ENCODE results near the gene TBC1D24. TPM values are rescaled to one million over a fixed set of nuclear protein-coding genes. Genes with fewer than 3 reads are reported as not detected.

Gene TBC1D24
- total and polyA plus RNA-seq, 2 donors (not counting 1 experiment from before 2014, with no cell fraction given), result 6.3 to 10.9 TPM

- H3K27me3 ChIP-seq (ENCODE audit: control insufficient read depth, insufficient read depth, low read length), result no peaks in the 10 kb centered on the region
- H3K79me2 ChIP-seq (ENCODE audit: control insufficient read depth, insufficient read depth, low read length), result no peaks in the 10 kb centered on the region
- no peak for DNase-seq (ENCODE audit: low read depth in 2 of 2)
- no peaks in the 10 kb centered on the region for H3K9me3 ChIP-seq (ENCODE audit: control insufficient read depth, insufficient read depth, low read depth, low read length)
- H2AFZ ChIP-seq (ENCODE audit: low read length), result no peak overlapping the region
- TF ChIP-seq EZH2 (IDR thresholded peaks at IDR 0.05; ENCODE audit: low read length, missing control alignments), result no peak
- TF ChIP-seq CTCF (conservative IDR thresholded peaks at IDR 0.05 in 1 of 2, IDR thresholded peaks at IDR 0.05 in 1 of 2; ENCODE audit: low read depth in 1 of 2, low read length in 2 of 2), result no peak
- H3K27ac ChIP-seq (ENCODE audit: insufficient read depth, low read length), result no peak overlapping the region
- H4K20me1 ChIP-seq (ENCODE audit: control insufficient read depth, extremely low read depth, insufficient read depth, low read length), result no peaks in the 10 kb centered on the region
- peaks cover 4% of the 10 kb centered on the region for H3K4me1 ChIP-seq (ENCODE audit: control insufficient read depth, extremely low read depth, insufficient read depth, low read length)
- H3K9ac ChIP-seq (ENCODE audit: insufficient read depth, low read length), result no peak overlapping the region
- H3K36me3 ChIP-seq (ENCODE audit: control insufficient read depth, insufficient read depth, low read length), result no peaks in the 10 kb centered on the region
- no peak overlapping the region for H3K4me3 ChIP-seq (replicated peaks in 1 of 4; ENCODE audit: control extremely low read depth in 1 of 4, insufficient read depth in 1 of 4, low read depth in 3 of 4, low read length in 4 of 4)
- no peak overlapping the region for H3K4me2 ChIP-seq (ENCODE audit: extremely low read depth, insufficient read depth, low read length)
Observed at GRCh38 chr16:2507052-2507659, 32.2 kb downstream of the TBC1D24 start.

- no peak overlapping the region for H3K4me3 ChIP-seq (replicated peaks in 1 of 4; ENCODE audit: control extremely low read depth in 1 of 4, insufficient read depth in 1 of 4, low read depth in 3 of 4, low read length in 4 of 4)
- no peak overlapping the region for H3K27ac ChIP-seq (ENCODE audit: insufficient read depth, low read length)
- no peak overlapping the region for H2AFZ ChIP-seq (ENCODE audit: low read length)
- H3K9me3 ChIP-seq (ENCODE audit: control insufficient read depth, insufficient read depth, low read depth, low read length), result no peaks in the 10 kb centered on the region
- H3K36me3 ChIP-seq (ENCODE audit: control insufficient read depth, insufficient read depth, low read length), result no peaks in the 10 kb centered on the region
- H3K79me2 ChIP-seq (ENCODE audit: control insufficient read depth, insufficient read depth, low read length), result no peaks in the 10 kb centered on the region
- TF ChIP-seq CTCF (conservative IDR thresholded peaks at IDR 0.05 in 1 of 2, IDR thresholded peaks at IDR 0.05 in 1 of 2; ENCODE audit: low read depth in 1 of 2, low read length in 2 of 2), result no peak
- TF ChIP-seq EZH2 (IDR thresholded peaks at IDR 0.05; ENCODE audit: low read length, missing control alignments), result no peak
- no peaks in the 10 kb centered on the region for H4K20me1 ChIP-seq (ENCODE audit: control insufficient read depth, extremely low read depth, insufficient read depth, low read length)
- no peak overlapping the region for H3K9ac ChIP-seq (ENCODE audit: insufficient read depth, low read length)
- H3K27me3 ChIP-seq (ENCODE audit: control insufficient read depth, insufficient read depth, low read length), result no peaks in the 10 kb centered on the region
- no peak overlapping the region for H3K4me2 ChIP-seq (ENCODE audit: extremely low read depth, insufficient read depth, low read length)
- peaks cover 4% of the 10 kb centered on the region for H3K4me1 ChIP-seq (ENCODE audit: control insufficient read depth, extremely low read depth, insufficient read depth, low read length)
- DNase-seq (ENCODE audit: low read depth in 2 of 2), result no peak
Observed at GRCh38 chr16:2507665-2508064, 32.7 kb downstream of the TBC1D24 start.

GRCh38 chr16:2508722-2509400 is 33.9 kb downstream of the TBC1D24 start:
- Histone ChIP-seq H3K4me1 (ENCODE audit: control insufficient read depth, extremely low read depth, insufficient read depth, low read length) (peaks cover 7% of the 10 kb centered on the region), H3K27ac (ENCODE audit: insufficient read depth, low read length) (no peak overlapping the region), H3K36me3 (ENCODE audit: control insufficient read depth, insufficient read depth, low read length) (no peaks in the 10 kb centered on the region), H3K27me3 (ENCODE audit: control insufficient read depth, insufficient read depth, low read length) (no peaks in the 10 kb centered on the region), H3K4me3 (replicated peaks in 1 of 4; ENCODE audit: control extremely low read depth in 1 of 4, insufficient read depth in 1 of 4, low read depth in 3 of 4, low read length in 4 of 4) (no peak overlapping the region), H4K20me1 (ENCODE audit: control insufficient read depth, extremely low read depth, insufficient read depth, low read length) (no peaks in the 10 kb centered on the region), H3K9me3 (ENCODE audit: control insufficient read depth, insufficient read depth, low read depth, low read length) (no peaks in the 10 kb centered on the region), H3K4me2 (ENCODE audit: extremely low read depth, insufficient read depth, low read length) (no peak overlapping the region), H3K79me2 (ENCODE audit: control insufficient read depth, insufficient read depth, low read length) (no peaks in the 10 kb centered on the region), H2AFZ (ENCODE audit: low read length) (no peak overlapping the region), H3K9ac (ENCODE audit: insufficient read depth, low read length) (no peak overlapping the region)
- TF ChIP-seq EZH2 (IDR thresholded peaks at IDR 0.05; ENCODE audit: low read length, missing control alignments) (no peak), CTCF (conservative IDR thresholded peaks at IDR 0.05 in 1 of 2, IDR thresholded peaks at IDR 0.05 in 1 of 2; ENCODE audit: low read depth in 1 of 2, low read length in 2 of 2) (no peak)
- no peak for DNase-seq (ENCODE audit: low read depth in 2 of 2)
